HEK293 (cell line): ENCODE data around the gene NCK2.

Experiments
- CTCF ChIA-PET: fragments of 350-600 bp; formaldehyde crosslinking; extraction: SDS; loops from one replicate; lab custom pipeline; 2021; ENCODE audit warnings: antibody characterized with exemption; lab: Yijun Ruan, JAX
- POLR2A ChIA-PET: fragments of 300-600 bp; formaldehyde crosslinking; extraction: SDS; loops from one replicate; lab custom pipeline; 2020; ENCODE audit warnings: antibody characterized with exemption, inconsistent platforms; lab: Yijun Ruan, JAX
- H3K27ac ChIP-seq: fragments of 200-500 bp; sonication (Bioruptor generic); 2 replicates; pipeline ENCODE4 v1.5.1; 2014; ENCODE audit warnings: low read depth, low read length, control low read depth, inconsistent platforms; ENCODE audit errors: extremely low read depth
- H3K36me3 ChIP-seq, 2 experiments: fragments of 200-500 bp in 1 of 2; sonication (Bioruptor generic) in 1 of 2; 1 replicate in 1 of 2; 2 replicates in 1 of 2; pipeline ENCODE4 v1.5.1; 2014 to 2017; ENCODE audit warnings: inconsistent platforms in 2 of 2, low read length in 2 of 2; ENCODE audit not compliant: control insufficient read depth in 2 of 2, insufficient read depth in 1 of 2
- H3K4me1 ChIP-seq: fragments of 200-500 bp; sonication (Bioruptor generic); 2 replicates; pipeline ENCODE4 v1.5.1; 2014; ENCODE audit warnings: mild to moderate bottlenecking, low read length, inconsistent platforms; ENCODE audit not compliant: control insufficient read depth, insufficient read depth
- H3K4me3 ChIP-seq: 2 replicates; pipeline ENCODE4 v1.5.1; 2011; ENCODE audit warnings: low read depth, mild to moderate bottlenecking, control low read depth, low read length, moderate library complexity
- H3K9me3 ChIP-seq: fragments of 200-500 bp; sonication (Bioruptor generic); 2 replicates; pipeline ENCODE4 v1.5.1; 2014; ENCODE audit warnings: low read depth, low read length, inconsistent platforms; ENCODE audit not compliant: control insufficient read depth, insufficient read depth
- GFI1B ChIP-seq: fragments of 450-650 bp; formaldehyde crosslinking; IDR thresholded peaks from 2 replicates; pipeline ENCODE4 v1.5.1; 2016; ENCODE audit warnings: missing biosample characterization, missing genetic modification characterization
- GLIS1 ChIP-seq: fragments of 450-650 bp; formaldehyde crosslinking; IDR thresholded peaks from 2 replicates; pipeline ENCODE4 v1.5.1; 2016; ENCODE audit warnings: missing biosample characterization, missing genetic modification characterization
- HOXC10 ChIP-seq: sonication (generic); formaldehyde crosslinking; IDR thresholded peaks from 2 replicates; pipeline ENCODE4 v1.8.1; 2023; ENCODE audit warnings: mild to moderate bottlenecking, missing genetic modification reagents
- KLF16 ChIP-seq: fragments of 450-650 bp; formaldehyde crosslinking; IDR thresholded peaks from 2 replicates; pipeline ENCODE4 v1.5.1; 2017; ENCODE audit warnings: missing biosample characterization, missing genetic modification characterization
- WT1 ChIP-seq: fragments of 450-650 bp; formaldehyde crosslinking; IDR thresholded peaks from 2 replicates; pipeline ENCODE4 v1.5.1; 2016; ENCODE audit warnings: missing biosample characterization, missing genetic modification characterization
- YY1 ChIP-seq: fragments of 450-650 bp; formaldehyde crosslinking; IDR thresholded peaks from 2 replicates; pipeline ENCODE4 v1.5.1; 2018; ENCODE audit warnings: missing biosample characterization, missing genetic modification characterization
- ZFP37 ChIP-seq: fragments of 450-650 bp; formaldehyde crosslinking; IDR thresholded peaks from 2 replicates; pipeline ENCODE4 v1.5.1; 2016; ENCODE audit warnings: missing biosample characterization, missing genetic modification characterization
- ZNF133 ChIP-seq: fragments of 450-650 bp; formaldehyde crosslinking; IDR thresholded peaks from 2 replicates; pipeline ENCODE4 v1.5.1; 2016; ENCODE audit warnings: missing biosample characterization, missing genetic modification characterization
- ZNF140 ChIP-seq: fragments of 450-650 bp; formaldehyde crosslinking; IDR thresholded peaks from 2 replicates; pipeline ENCODE4 v1.5.1; 2016; ENCODE audit warnings: missing biosample characterization, missing genetic modification characterization
- ZNF16 ChIP-seq: fragments of 450-650 bp; formaldehyde crosslinking; IDR thresholded peaks from 2 replicates; pipeline ENCODE4 v1.5.1; 2016; ENCODE audit warnings: low read depth, missing biosample characterization, missing genetic modification characterization
- ZNF19 ChIP-seq: fragments of 450-650 bp; formaldehyde crosslinking; IDR thresholded peaks from 2 replicates; pipeline ENCODE4; 2016; ENCODE audit warnings: missing biosample characterization, missing genetic modification characterization, low read depth
- ZNF214 ChIP-seq: fragments of 450-650 bp; formaldehyde crosslinking; IDR thresholded peaks from 2 replicates; pipeline ENCODE4 v1.5.1; 2017; ENCODE audit warnings: missing biosample characterization, mild to moderate bottlenecking, missing genetic modification characterization, borderline replicate concordance
- ZNF354C ChIP-seq: fragments of 450-650 bp; formaldehyde crosslinking; IDR thresholded peaks from 2 replicates; pipeline ENCODE4 v1.5.1; 2016; ENCODE audit warnings: missing biosample characterization, missing genetic modification characterization, low read depth, borderline replicate concordance
- ZNF423 ChIP-seq: fragments of 450-650 bp; formaldehyde crosslinking; IDR thresholded peaks from 2 replicates; pipeline ENCODE4 v1.5.1; 2016; ENCODE audit warnings: missing biosample characterization, missing genetic modification characterization
- ZNF501 ChIP-seq: fragments of 450-650 bp; formaldehyde crosslinking; IDR thresholded peaks from 2 replicates; pipeline ENCODE4 v1.5.1; 2016; ENCODE audit warnings: missing biosample characterization, missing genetic modification characterization
- ZNF530 ChIP-seq: fragments of 450-650 bp; formaldehyde crosslinking; IDR thresholded peaks from 2 replicates; pipeline ENCODE4 v1.5.1; 2016; ENCODE audit warnings: low read depth, missing biosample characterization, missing genetic modification characterization
- ZNF558 ChIP-seq: fragments of 450-650 bp; formaldehyde crosslinking; IDR thresholded peaks from 2 replicates; pipeline ENCODE4 v1.5.1; 2016; ENCODE audit warnings: missing biosample characterization, missing genetic modification characterization
- ZNF664 ChIP-seq: fragments of 450-650 bp; formaldehyde crosslinking; IDR thresholded peaks from 2 replicates; pipeline ENCODE4 v1.5.1; 2016; ENCODE audit warnings: missing biosample characterization, missing genetic modification characterization
- ZNF747 ChIP-seq: fragments of 450-650 bp; formaldehyde crosslinking; IDR thresholded peaks from 2 replicates; pipeline ENCODE4 v1.5.1; 2016; ENCODE audit warnings: missing biosample characterization, missing genetic modification characterization
- TF ChIP-seq, protein P1 (sequence below): fragments of 450-650 bp; formaldehyde crosslinking; IDR thresholded peaks from 2 replicates; pipeline ENCODE4 v1.5.1; 2016; ENCODE audit warnings: missing biosample characterization, missing genetic modification characterization, borderline replicate concordance
- TF ChIP-seq, protein P2 (sequence below): fragments of 450-650 bp; formaldehyde crosslinking; IDR thresholded peaks from 2 replicates; pipeline ENCODE4 v1.5.1; 2016; ENCODE audit warnings: missing biosample characterization, missing genetic modification characterization
- TF ChIP-seq, protein P3 (sequence below): fragments of 450-650 bp; formaldehyde crosslinking; IDR thresholded peaks from 2 replicates; pipeline ENCODE4 v1.5.1; 2016; ENCODE audit warnings: missing biosample characterization, missing genetic modification characterization
- TF ChIP-seq, protein P4 (sequence below): fragments of 450-650 bp; formaldehyde crosslinking; optimal IDR thresholded peaks from 2 replicates; pipeline ENCODE3; 2016; ENCODE audit warnings: missing biosample characterization, mild to moderate bottlenecking, missing genetic modification characterization
- TF ChIP-seq, protein P5 (sequence below): fragments of 450-650 bp; formaldehyde crosslinking; IDR thresholded peaks from 2 replicates; pipeline ENCODE4 v1.5.1; 2016; ENCODE audit warnings: missing biosample characterization, missing genetic modification characterization
- TF ChIP-seq, protein P6 (sequence below): fragments of 450-650 bp; formaldehyde crosslinking; IDR thresholded peaks from 2 replicates; pipeline ENCODE4 v1.5.1; 2016; ENCODE audit warnings: missing biosample characterization, missing genetic modification characterization

Gene NCK2

DNA sequence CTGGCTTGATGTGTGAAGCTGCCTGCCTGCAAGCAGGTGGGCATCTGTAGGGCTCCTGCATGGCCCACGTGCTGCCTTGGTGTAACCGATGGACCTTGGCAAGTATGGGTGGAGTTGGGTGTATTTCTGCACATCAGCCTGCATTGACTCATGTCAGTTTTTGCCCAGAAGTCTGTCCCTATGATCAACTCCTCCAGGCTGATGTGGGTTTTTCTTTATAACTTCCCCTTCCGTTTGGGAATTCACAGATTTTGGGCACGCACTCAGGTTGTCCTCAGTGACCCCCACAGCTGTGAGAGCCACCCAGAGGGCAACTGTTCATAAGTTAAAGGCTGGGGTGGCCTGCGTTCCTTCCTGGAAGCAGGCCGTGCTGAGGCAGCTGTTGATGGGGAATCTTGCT, 123.3 kb downstream of the NCK2 start:
- H3K36me3 ChIP-seq, result no peaks in the 10 kb centered on the region
- CTCF ChIA-PET, result no interaction called here
- no peak overlapping the region for H3K4me3 ChIP-seq
- no peak overlapping the region for H3K27ac ChIP-seq
- TF ChIP-seq, protein P1, sequence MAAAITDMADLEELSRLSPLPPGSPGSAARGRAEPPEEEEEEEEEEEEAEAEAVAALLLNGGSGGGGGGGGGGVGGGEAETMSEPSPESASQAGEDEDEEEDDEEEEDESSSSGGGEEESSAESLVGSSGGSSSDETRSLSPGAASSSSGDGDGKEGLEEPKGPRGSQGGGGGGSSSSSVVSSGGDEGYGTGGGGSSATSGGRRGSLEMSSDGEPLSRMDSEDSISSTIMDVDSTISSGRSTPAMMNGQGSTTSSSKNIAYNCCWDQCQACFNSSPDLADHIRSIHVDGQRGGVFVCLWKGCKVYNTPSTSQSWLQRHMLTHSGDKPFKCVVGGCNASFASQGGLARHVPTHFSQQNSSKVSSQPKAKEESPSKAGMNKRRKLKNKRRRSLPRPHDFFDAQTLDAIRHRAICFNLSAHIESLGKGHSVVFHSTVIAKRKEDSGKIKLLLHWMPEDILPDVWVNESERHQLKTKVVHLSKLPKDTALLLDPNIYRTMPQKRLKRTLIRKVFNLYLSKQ (tag by site-specific recombination), result no peak
- TF ChIP-seq ZNF214 (tag by site-specific recombination) (no peak), WT1 (no peak), ZNF423 (tag by site-specific recombination) (no peak), ZFP37 (tag by site-specific recombination) (no peak), ZNF747 (tag by site-specific recombination) (no peak), GLIS1 (no peak), ZNF140 (tag by site-specific recombination) (no peak)
- TF ChIP-seq, protein P2, sequence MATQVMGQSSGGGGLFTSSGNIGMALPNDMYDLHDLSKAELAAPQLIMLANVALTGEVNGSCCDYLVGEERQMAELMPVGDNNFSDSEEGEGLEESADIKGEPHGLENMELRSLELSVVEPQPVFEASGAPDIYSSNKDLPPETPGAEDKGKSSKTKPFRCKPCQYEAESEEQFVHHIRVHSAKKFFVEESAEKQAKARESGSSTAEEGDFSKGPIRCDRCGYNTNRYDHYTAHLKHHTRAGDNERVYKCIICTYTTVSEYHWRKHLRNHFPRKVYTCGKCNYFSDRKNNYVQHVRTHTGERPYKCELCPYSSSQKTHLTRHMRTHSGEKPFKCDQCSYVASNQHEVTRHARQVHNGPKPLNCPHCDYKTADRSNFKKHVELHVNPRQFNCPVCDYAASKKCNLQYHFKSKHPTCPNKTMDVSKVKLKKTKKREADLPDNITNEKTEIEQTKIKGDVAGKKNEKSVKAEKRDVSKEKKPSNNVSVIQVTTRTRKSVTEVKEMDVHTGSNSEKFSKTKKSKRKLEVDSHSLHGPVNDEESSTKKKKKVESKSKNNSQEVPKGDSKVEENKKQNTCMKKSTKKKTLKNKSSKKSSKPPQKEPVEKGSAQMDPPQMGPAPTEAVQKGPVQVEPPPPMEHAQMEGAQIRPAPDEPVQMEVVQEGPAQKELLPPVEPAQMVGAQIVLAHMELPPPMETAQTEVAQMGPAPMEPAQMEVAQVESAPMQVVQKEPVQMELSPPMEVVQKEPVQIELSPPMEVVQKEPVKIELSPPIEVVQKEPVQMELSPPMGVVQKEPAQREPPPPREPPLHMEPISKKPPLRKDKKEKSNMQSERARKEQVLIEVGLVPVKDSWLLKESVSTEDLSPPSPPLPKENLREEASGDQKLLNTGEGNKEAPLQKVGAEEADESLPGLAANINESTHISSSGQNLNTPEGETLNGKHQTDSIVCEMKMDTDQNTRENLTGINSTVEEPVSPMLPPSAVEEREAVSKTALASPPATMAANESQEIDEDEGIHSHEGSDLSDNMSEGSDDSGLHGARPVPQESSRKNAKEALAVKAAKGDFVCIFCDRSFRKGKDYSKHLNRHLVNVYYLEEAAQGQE (tag by site-specific recombination), result no peak
- TF ChIP-seq, protein P3, sequence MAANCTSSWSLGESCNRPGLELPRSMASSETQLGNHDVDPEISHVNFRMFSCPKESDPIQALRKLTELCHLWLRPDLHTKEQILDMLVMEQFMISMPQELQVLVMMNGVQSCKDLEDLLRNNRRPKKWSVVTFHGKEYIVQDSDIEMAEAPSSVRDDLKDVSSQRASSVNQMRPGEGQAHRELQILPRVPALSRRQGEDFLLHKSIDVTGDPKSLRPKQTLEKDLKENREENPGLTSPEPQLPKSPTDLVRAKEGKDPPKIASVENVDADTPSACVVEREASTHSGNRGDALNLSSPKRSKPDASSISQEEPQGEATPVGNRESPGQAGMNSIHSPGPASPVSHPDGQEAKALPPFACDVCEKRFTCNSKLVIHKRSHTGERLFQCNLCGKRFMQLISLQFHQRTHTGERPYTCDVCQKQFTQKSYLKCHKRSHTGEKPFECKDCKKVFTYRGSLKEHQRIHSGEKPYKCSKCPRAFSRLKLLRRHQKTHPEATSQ (tag by site-specific recombination), result no peak
- TF ChIP-seq, protein P4, sequence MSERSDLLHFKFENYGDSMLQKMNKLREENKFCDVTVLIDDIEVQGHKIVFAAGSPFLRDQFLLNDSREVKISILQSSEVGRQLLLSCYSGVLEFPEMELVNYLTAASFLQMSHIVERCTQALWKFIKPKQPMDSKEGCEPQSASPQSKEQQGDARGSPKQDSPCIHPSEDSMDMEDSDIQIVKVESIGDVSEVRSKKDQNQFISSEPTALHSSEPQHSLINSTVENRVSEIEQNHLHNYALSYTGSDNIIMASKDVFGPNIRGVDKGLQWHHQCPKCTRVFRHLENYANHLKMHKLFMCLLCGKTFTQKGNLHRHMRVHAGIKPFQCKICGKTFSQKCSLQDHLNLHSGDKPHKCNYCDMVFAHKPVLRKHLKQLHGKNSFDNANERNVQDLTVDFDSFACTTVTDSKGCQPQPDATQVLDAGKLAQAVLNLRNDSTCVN (tag by site-specific recombination), result no peak
- TF ChIP-seq, protein P5, sequence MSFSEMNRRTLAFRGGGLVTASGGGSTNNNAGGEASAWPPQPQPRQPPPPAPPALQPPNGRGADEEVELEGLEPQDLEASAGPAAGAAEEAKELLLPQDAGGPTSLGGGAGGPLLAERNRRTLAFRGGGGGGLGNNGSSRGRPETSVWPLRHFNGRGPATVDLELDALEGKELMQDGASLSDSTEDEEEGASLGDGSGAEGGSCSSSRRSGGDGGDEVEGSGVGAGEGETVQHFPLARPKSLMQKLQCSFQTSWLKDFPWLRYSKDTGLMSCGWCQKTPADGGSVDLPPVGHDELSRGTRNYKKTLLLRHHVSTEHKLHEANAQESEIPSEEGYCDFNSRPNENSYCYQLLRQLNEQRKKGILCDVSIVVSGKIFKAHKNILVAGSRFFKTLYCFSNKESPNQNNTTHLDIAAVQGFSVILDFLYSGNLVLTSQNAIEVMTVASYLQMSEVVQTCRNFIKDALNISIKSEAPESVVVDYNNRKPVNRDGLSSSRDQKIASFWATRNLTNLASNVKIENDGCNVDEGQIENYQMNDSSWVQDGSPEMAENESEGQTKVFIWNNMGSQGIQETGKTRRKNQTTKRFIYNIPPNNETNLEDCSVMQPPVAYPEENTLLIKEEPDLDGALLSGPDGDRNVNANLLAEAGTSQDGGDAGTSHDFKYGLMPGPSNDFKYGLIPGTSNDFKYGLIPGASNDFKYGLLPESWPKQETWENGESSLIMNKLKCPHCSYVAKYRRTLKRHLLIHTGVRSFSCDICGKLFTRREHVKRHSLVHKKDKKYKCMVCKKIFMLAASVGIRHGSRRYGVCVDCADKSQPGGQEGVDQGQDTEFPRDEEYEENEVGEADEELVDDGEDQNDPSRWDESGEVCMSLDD, result no peak
- TF ChIP-seq, protein P6, sequence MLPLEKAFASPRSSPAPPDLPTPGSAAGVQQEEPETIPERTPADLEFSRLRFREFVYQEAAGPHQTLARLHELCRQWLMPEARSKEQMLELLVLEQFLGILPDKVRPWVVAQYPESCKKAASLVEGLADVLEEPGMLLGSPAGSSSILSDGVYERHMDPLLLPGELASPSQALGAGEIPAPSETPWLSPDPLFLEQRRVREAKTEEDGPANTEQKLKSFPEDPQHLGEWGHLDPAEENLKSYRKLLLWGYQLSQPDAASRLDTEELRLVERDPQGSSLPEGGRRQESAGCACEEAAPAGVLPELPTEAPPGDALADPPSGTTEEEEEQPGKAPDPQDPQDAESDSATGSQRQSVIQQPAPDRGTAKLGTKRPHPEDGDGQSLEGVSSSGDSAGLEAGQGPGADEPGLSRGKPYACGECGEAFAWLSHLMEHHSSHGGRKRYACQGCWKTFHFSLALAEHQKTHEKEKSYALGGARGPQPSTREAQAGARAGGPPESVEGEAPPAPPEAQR (tag by site-specific recombination), result no peak
- H3K4me1 ChIP-seq, result peaks cover 3% of the 10 kb centered on the region; the same call in 1 of the 2 replicates
- POLR2A ChIA-PET, result no interaction called here
- H3K9me3 ChIP-seq, result no peaks in the 10 kb centered on the region

DNA sequence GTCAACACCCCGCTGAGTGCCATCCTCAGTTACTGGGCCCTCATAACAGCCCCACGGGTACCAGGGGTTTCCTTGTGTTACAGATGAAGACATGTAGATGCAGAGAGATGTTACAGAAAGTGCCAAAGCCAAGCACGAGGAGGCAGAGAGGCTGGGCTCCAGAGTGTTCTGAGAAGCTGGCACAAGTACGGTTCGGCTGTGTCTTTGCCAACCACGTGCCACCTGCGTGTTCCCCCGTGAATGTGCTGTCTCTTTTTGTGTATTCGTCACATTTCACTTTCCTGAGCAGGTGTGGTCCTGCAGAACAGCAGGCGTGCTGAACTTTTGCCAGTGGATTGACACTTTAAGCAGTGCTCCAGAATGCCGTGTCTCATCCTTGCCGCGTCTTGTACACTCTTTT, 124.6 kb downstream of the NCK2 start:
- H3K27ac ChIP-seq, result no peak overlapping the region
- ChIA-PET CTCF (no interaction called here), POLR2A (no interaction called here)
- H3K4me1 ChIP-seq, result peaks cover 3% of the 10 kb centered on the region; the same call in 1 of the 2 replicates
- no peaks in the 10 kb centered on the region for H3K9me3 ChIP-seq
- no peak overlapping the region for H3K4me3 ChIP-seq
- H3K36me3 ChIP-seq, result no peaks in the 10 kb centered on the region
- TF ChIP-seq ZNF133 (tag by site-specific recombination) (no peak), ZNF558 (tag by site-specific recombination) (no peak), ZNF19 (tag by site-specific recombination) (no peak), YY1 (tag by site-specific recombination) (no peak), ZNF530 (tag by site-specific recombination) (no peak), ZFP37 (tag by site-specific recombination) (no peak), ZNF501 (no peak), GFI1B (tag by site-specific recombination) (no peak), HOXC10 (CRISPR knock-in tag) (no peak), KLF16 (tag by site-specific recombination) (no peak), ZNF664 (tag by site-specific recombination) (no peak), ZNF354C (no peak), ZNF16 (no peak)
